Lung (tissue), 12 donors: Measurements from ENCODE around the gene SNAP25. TPM values are rescaled to one million over a fixed set of nuclear protein-coding genes. Genes with fewer than 3 reads are reported as not detected.

Experiments
- ATAC-seq: fragments of 200-7000 bp; cut with Tn5 transposase; one replicate; pipeline ENCODE4 v1.9.1; 2020; ENCODE audit warnings: moderate number of reproducible peaks; ENCODE audit not compliant: insufficient read depth, low FRiP score
- DNase-seq, 3 donors: peaks; one replicate each; pipeline ENCODE4 v3.0.0-alpha.2; 2013 to 2017
- H3K27ac ChIP-seq, 2 donors: one replicate each; pipeline ENCODE4 v1.5.1; 2013; ENCODE audit warnings: mild to moderate bottlenecking in 2 of 2, moderate library complexity in 2 of 2, control low read depth in 1 of 2, inconsistent platforms in 1 of 2, low read depth in 1 of 2, low read length in 1 of 2
- H3K27me3 ChIP-seq, 3 donors: one replicate each; pipeline ENCODE4 v1.5.1; 2013; ENCODE audit warnings: low read length in 2 of 3; ENCODE audit not compliant: control insufficient read depth in 3 of 3, insufficient read depth in 3 of 3
- H3K36me3 ChIP-seq, 4 donors: one replicate each; pipeline ENCODE4 v1.5.1; 2013; ENCODE audit warnings: low read length in 4 of 4, mild to moderate bottlenecking in 1 of 4, moderate library complexity in 1 of 4; ENCODE audit not compliant: control insufficient read depth in 4 of 4, insufficient read depth in 4 of 4
- H3K4me1 ChIP-seq, 5 donors: one replicate each; pipeline ENCODE4 v1.5.1; 2013; ENCODE audit warnings: low read length in 5 of 5, mild to moderate bottlenecking in 2 of 5, moderate library complexity in 1 of 5; ENCODE audit not compliant: control insufficient read depth in 5 of 5, insufficient read depth in 5 of 5
- H3K4me3 ChIP-seq: one replicate; pipeline ENCODE4 v1.5.1; 2013; ENCODE audit warnings: mild to moderate bottlenecking, control low read depth, moderate library complexity
- H3K9ac ChIP-seq, 2 donors: one replicate each; pipeline ENCODE4 v1.5.1; 2013; ENCODE audit warnings: low read length in 2 of 2, control low read depth in 1 of 2; ENCODE audit not compliant: insufficient read depth in 1 of 2
- H3K9me3 ChIP-seq, 4 donors: one replicate each; pipeline ENCODE4 v1.5.1; 2013; ENCODE audit warnings: low read length in 3 of 4, mild to moderate bottlenecking in 1 of 4, moderate library complexity in 1 of 4; ENCODE audit not compliant: control insufficient read depth in 4 of 4, insufficient read depth in 3 of 4
- CTCF ChIP-seq: IDR thresholded peaks from 2 replicates; pipeline ENCODE4 v1.5.1; 2012; ENCODE audit warnings: mild to moderate bottlenecking; ENCODE audit errors: control extremely low read depth, extremely low read depth
- WGBS, 2 donors: extraction: QIAGEN DNeasy Blood & Tissue Kit; methylation state at CpG; one replicate each; pipeline ENCODE4 v1.1.7; 2013; 5-methylcytosine and 5-hydroxymethylcytosine counted together
- polyA plus RNA-seq, 2 donors: library from polyadenylated mRNA; stranded (reverse); fragments of 200-250 nt; gene quantifications; one replicate each; pipeline ENCODE4 v1.2.1, GENCODE V29; 2013
- total RNA-seq, 2 donors: library from RNA; depleted of rRNA in 1 of 2; stranded (reverse); fragments of >200 nt in 1 of 2; gene quantifications; one replicate each; pipeline ENCODE4 v1.2.1, GENCODE V29; 2014 to 2021
- donor health status: control.
- donor health status: control.
- donor health status: Bipolar disorder and iron deficiency.
- donor health status: healthy.
- donor health status: DM: yes; HTN: yes; CAD: no.

Gene SNAP25
- total and polyA plus RNA-seq, 4 donors = 0.14 to 5.4 (median 0.85) TPM

- Histone ChIP-seq H3K27ac (no peak overlapping the region), H3K4me3 (no peak overlapping the region), H3K36me3 (no peaks in the 10 kb centered on the region), H3K27me3 (peaks cover 6 to 26% (median 8%) of the 10 kb centered on the region in 3 donors), H3K9ac (no peak overlapping the region), H3K9me3 (peaks cover 0 to 9% (median 0%) of the 10 kb centered on the region in 4 donors), H3K4me1 (peaks cover 0 to 18% (median 3%) of the 10 kb centered on the region in 5 donors)
- ATAC-seq (no peak), DNase-seq (no peak)
- 89 to 90% methylated on average over 4 of the region's 4 CpGs for WGBS, 2 donors
- TF ChIP-seq CTCF = no peak
These were observed 1.5 kb downstream of the SNAP25 start for GRCh38 chr20:10219993-10220750.

- no peak for TF ChIP-seq CTCF
- DNase-seq (no peak), ATAC-seq (no peak)
- H3K9me3 ChIP-seq = peaks cover 0 to 9% (median 0%) of the 10 kb centered on the region in 4 donors
- H3K36me3 ChIP-seq = no peaks in the 10 kb centered on the region
- no peak overlapping the region for H3K9ac ChIP-seq
- WGBS, 2 donors = 89 to 91% methylated on average over 6 of the region's 6 CpGs
- peaks cover 4 to 19% (median 6%) of the 10 kb centered on the region in 3 donors for H3K27me3 ChIP-seq
- no peak overlapping the region for H3K27ac ChIP-seq
- H3K4me3 ChIP-seq = no peak overlapping the region
- H3K4me1 ChIP-seq = peaks cover 0 to 18% (median 3%) of the 10 kb centered on the region in 5 donors
These were observed 2.4 kb downstream of the SNAP25 start for GRCh38 chr20:10221021-10221420.

DNA sequence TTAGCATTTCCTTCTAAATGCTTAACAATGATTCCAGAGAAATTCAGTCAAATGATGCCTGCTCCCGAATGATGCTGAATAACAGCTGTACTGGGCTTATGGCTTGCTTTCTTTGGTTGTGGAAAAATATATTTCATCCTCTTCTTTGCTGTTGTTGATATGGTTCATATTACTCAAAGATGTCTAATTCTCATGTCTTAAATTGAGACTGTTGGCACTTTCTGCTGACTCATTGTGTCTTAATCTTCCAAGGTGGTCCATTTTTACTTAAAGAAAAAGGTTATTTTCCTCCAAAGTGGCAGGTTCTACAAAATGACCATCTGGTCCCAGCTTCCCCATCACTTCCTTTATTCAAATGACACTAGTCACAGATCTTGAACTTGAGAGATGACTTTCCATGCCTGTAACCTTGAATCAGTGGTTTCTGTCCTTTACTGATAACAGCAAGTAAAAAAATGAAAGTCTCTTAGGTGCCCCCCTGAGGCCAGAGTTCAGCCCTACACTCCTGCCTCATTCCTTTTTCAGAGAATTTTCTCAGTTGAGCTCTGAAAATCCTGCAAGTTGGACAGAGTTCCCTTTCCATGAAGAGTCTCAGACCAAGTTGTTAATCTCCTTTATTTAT lies 6.9 kb downstream of the SNAP25 start:
- ATAC-seq = no peak
- Histone ChIP-seq H3K4me1 (no peaks in the 10 kb centered on the region), H3K9me3 (peaks cover 0 to 2% (median 0%) of the 10 kb centered on the region in 4 donors), H3K27me3 (peaks cover 0 to 5% (median 0%) of the 10 kb centered on the region in 3 donors), H3K9ac (no peak overlapping the region), H3K4me3 (no peak overlapping the region), H3K27ac (no peak overlapping the region), H3K36me3 (no peaks in the 10 kb centered on the region)
- DNase-seq = no peak
- 70 to 78% methylated on average over 1 of the region's 1 CpG for WGBS, 2 donors
- no peak for TF ChIP-seq CTCF
